GM19099 (cell line): Measurements from ENCODE around the gene KRTAP12-1.

ENCODE experiments used
- POLR2A ChIP-seq: IDR thresholded peaks from 3 replicates; pipeline ENCODE4 v1.6.1; 2011; ENCODE audit warnings: low read depth; ENCODE audit not compliant: insufficient read length; ENCODE audit errors: extremely low read depth

KRTAP12-1 gene

GRCh38 chr21:44666401-44667320 is 15.3 kb downstream of the KRTAP12-1 start, which contains the start of gene KRTAP12-2:
Gene KRTAP12-2, minus strand, starts transcription at chr21:44666927. Its CDS starts 41 bp downstream, at chr21:44666886.
- no peak for TF ChIP-seq POLR2A

DNA sequence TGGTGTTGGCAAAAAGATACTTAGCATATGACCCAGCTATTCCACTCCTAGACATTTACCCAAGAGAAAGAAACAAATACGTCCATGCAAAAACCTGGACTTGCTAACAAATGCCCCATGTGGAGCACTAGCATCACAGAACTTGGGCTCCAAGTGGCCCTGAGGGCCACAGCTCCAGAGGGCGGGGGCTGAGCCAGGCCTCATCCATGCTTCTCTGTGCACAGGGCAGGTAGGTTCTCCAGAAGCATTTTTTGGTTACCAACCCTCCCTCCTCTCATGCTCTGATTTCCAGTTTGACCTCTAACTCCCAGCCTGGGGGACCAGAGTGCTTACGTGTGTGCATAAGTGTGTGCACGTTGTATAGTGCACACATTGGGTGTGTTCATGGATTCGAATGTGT is 17.3 kb downstream of the KRTAP12-1 start:
- TF ChIP-seq POLR2A: no peak

DNA sequence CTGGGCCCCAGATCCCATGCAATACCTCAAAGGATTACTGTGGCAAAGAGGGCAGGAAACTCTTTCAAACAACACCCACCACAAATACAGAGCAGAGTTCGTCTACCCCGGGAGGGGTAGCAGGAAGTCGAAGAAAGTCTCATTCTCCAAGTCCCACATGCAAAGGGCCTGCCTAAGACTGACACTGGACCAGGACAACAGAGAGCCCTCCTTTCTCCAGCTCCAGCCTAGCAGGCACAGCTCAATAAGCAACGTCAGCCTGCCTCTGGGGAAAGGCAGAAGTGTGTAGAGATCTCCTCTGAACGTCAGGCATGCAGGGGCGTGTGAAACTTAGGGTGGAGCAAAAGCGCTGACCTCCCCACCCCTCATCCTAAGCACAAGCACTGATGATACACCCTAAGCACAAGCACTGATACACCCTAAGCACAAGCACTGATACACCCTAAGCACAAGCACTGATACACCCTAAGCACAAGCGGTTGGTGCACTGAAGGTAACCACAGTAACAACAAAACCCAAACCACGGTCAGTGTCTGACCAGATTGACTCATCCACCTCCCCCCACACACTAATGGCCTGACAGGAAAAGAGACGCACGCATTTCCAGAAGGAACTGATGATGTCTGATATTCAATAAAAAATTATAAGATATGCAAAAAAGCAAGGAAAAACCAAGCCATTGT is 22.9 kb downstream of the KRTAP12-1 start:
- no peak for TF ChIP-seq POLR2A

- TF ChIP-seq POLR2A: no peak
These were observed 23.4 kb downstream of the KRTAP12-1 start for GRCh38 chr21:44658541-44658910.

- no peak for TF ChIP-seq POLR2A
These were observed 24.1 kb downstream of the KRTAP12-1 start, which contains the start of gene KRTAP12-3 for GRCh38 chr21:44657635-44658540. Gene KRTAP12-3, plus strand, starts transcription at chr21:44657932. Its CDS starts 48 bp downstream, at chr21:44657980.

DNA sequence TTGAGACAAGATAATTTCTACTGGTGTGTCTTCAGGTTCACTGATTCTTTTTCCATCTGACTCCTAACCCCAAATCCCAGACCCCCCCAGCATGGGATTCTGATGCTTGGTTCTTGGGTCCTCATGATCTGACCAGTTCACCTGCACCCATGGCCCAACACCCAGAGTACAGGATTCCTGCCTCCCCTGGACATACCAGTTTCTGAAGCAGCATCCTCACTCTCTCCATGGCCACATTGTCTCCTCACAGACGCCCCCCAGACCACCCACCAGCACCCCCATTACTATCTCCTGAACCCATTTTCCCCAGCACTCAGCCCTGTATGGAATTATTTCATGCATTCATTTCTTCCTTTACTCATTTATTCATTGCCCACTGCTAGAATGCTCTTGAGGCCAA is 25.1 kb downstream of the KRTAP12-1 start:
- TF ChIP-seq POLR2A: no peak

DNA sequence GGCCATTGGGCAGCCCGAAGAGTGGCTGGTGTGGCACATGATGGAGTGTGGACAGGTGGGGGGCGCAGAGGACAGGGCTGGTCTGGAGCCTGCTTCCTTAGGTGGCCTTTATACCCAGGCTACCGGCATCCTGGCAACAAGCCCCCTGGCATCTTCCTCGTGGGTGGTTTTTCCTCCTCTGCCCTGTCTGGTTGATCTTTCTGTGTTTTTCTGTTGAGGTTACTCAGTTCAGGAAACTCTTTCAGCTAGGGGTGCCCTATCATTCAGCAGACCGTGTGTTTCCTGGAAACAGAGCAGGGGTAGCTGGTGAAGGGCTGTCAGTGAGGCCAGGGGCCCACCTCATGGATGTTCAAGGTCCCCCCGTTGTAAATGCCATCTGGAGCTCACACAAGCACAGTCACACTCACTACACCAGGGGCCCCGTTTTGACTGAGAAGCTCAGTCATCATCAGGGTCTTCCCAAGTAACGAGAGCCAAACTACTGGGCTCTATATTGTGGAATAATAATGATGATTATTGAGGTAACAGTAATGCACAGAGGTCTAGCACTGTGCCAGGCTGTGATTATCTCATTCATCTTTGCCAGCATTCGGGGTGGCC is 27.3 kb downstream of the KRTAP12-1 start, which contains the start of gene KRTAP12-4:
KRTAP12-4 (minus strand) TSS at position 84 of the 600 bp plus-strand sequence; CDS start at position 39, 45 bp downstream.
- TF ChIP-seq POLR2A: no peak

- TF ChIP-seq POLR2A: no peak
These were observed 28.0 kb downstream of the KRTAP12-1 start for GRCh38 chr21:44653656-44654575.

DNA sequence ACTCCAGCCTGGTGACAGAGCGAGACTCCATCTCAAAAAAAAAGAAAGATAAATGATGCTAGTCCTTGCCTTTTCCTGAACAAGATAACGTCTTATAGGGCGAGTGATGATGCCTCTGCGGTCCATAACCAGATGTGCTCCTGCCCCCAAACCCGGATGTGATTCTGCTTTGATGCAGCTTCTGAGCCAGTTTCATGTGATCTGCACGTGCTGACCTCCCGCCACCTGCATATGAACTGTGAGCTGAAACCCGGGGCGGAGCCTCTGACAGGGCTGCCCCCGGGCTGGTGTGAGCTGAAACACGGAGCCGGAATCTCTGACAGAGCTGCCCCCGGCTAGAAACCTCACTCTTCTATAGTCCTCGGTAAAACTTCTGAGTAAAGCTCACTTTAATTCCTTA is 28.8 kb downstream of the KRTAP12-1 start:
- TF ChIP-seq POLR2A: no peak

DNA sequence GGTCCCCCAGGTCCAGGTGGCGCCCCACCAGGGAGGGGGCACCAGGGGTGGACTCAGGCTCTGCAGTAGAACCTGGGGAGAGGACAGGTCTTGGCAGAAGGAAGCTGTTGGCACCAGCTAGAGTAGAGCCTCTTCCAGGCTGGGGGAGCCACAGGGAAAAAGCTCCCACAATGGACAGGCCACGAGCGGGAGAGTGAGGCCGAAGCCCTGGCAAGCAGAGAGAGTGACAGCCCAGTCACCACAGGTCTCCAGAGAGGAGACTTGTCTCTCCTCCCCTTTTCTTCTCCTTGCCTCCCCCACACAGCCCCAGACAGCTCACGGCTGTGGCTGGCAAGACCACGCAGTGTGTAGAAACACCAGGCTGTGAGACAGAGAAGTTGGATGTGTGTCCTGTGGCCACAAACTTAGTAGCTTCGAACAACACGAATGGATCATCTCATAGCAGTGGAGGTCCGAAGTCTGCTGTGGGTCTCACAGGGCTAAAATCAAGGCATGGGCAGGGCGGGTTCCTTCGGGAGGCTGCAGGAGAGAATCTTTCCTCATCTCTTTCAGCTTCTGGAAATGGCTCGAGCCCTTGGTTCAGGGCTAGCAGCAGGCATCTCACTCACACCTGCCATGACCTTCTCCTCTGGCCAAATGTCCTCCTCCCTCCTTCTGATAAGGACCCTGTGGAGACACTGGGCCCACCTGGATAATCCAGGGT is 30.8 kb downstream of the KRTAP12-1 start:
- TF ChIP-seq POLR2A: no peak

- TF ChIP-seq POLR2A: no peak
These were observed 31.5 kb downstream of the KRTAP12-1 start for GRCh38 chr21:44650265-44650972.

DNA sequence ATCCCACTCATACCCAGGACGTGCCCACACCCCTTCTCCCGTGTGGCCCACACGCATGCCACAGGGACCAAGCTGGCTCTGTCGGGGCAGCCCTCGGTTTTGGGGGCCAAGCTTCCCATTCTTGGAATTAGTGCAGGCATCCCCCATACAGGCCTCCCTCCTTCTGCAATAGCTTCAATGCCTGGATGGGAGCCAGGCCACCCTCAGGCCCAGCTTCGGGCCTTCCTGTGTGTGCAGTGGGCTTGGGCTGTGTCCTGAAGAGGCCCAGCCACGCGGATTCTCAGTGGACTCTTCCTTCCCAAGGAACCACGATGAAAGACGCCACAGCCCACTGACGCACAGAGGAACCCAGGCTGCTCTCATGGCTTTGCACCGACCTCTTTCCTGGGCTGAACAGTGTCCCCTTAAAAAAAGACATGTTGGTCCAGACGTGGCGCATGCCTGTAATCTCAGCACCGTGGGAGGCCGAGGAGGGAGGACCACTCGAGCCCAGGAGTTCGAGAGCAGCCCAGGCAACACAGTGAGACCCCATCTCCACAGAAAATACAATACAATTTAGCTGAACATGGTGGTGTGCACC is 32.4 kb downstream of the KRTAP12-1 start:
- no peak for TF ChIP-seq POLR2A
